GM12878 (cell line): Measurements from ENCODE around the gene FOXK2. TPM values are rescaled to one million over a fixed set of nuclear protein-coding genes. Genes with fewer than 3 reads are reported as not detected.

Experiments
- ATAC-seq: fragments of 200-7000 bp; cut with Tn5 transposase; 3 replicates; pipeline ENCODE4 v1.9.1; 2020; ENCODE audit warnings: mild to moderate bottlenecking, moderate library complexity
- BruUV-seq: library from RNA; stranded (reverse); fragments of 400-500 nt; replicated peaks from 2 replicates; lab custom pipeline; 2021; lab: Mats Ljungman, UMichigan
- CTCF ChIA-PET: fragments of 300-600 bp; sonication (Branson Sonifier 250); formaldehyde crosslinking; extraction: SDS; loops from one replicate; lab custom pipeline; 2021; ENCODE audit warnings: inconsistent platforms; lab: Yijun Ruan, JAX
- POLR2A ChIA-PET: fragments of 350-600 bp; formaldehyde crosslinking; extraction: SDS; loops from one replicate; lab custom pipeline; 2021; ENCODE audit warnings: inconsistent platforms; lab: Charles Lee
- RAD21 ChIA-PET: fragments of 300-600 bp; sonication (Branson Sonifier 250); formaldehyde crosslinking; loops from one replicate; lab custom pipeline; 2023; ENCODE audit warnings: antibody characterized with exemption; ENCODE audit not compliant: unreplicated experiment; lab: Charles Lee
- SMC1A ChIA-PET: fragments of 300-600 bp; sonication (Branson Sonifier 250); formaldehyde crosslinking; loops from one replicate; lab custom pipeline; 2023; ENCODE audit not compliant: unreplicated experiment, uncharacterized antibody; lab: Charles Lee
- DNase-seq: peaks from one replicate; pipeline ENCODE4 v3.0.0-alpha.2; 2011; ENCODE audit warnings: low read depth, low spot score
- FAIRE-seq: peaks from 3 replicates; lab custom pipeline; 2011; peaks lifted over from hg19 to GRCh38; lab: Jason Lieb, UNC
- H2AFZ ChIP-seq: 2 replicates; pipeline ENCODE4 v1.6.0; 2011; ENCODE audit warnings: low read depth, low read length, control low read depth; ENCODE audit not compliant: control insufficient read depth
- H3K27ac ChIP-seq: 2 replicates; pipeline ENCODE4 v1.5.1; 2011; ENCODE audit warnings: control low read depth; ENCODE audit not compliant: control insufficient read depth, insufficient read depth
- H3K27me3 ChIP-seq, 2 experiments: replicated peaks in 1 of 2; 2 replicates each; pipeline versions ENCODE4 v1.6.0 to v1.6.1; 2011; ENCODE audit warnings: low read length in 1 of 2; ENCODE audit not compliant: control insufficient read depth in 2 of 2, insufficient read depth in 2 of 2
- H3K36me3 ChIP-seq, 2 experiments: 2 replicates each; pipeline ENCODE4 v1.5.1; 2011; ENCODE audit warnings: low read length in 1 of 2; ENCODE audit not compliant: control insufficient read depth in 2 of 2, insufficient read depth in 2 of 2
- H3K4me1 ChIP-seq: 2 replicates; pipeline ENCODE4 v1.6.1; 2011; ENCODE audit warnings: mild to moderate bottlenecking, low read length, moderate library complexity, mixed read lengths; ENCODE audit not compliant: control insufficient read depth, insufficient read depth
- H3K4me2 ChIP-seq: 2 replicates; pipeline ENCODE4 v1.6.0; 2011; ENCODE audit warnings: control low read depth; ENCODE audit not compliant: control insufficient read depth, insufficient read depth
- H3K4me3 ChIP-seq: fragments of 200-600 bp; sonication (generic); 2 replicates; pipeline ENCODE4 v1.5.1; 2016
- H3K79me2 ChIP-seq: 2 replicates; pipeline ENCODE4 v1.6.0; 2011; ENCODE audit warnings: low read length; ENCODE audit not compliant: control insufficient read depth, insufficient read depth
- H3K9ac ChIP-seq: 2 replicates; pipeline ENCODE4 v1.8.0; 2011; ENCODE audit warnings: low read length, control low read depth, mixed read lengths; ENCODE audit not compliant: control insufficient read depth, insufficient read depth
- H3K9me3 ChIP-seq: replicated peaks from 3 replicates; pipeline ENCODE4 v1.5.1; 2011; ENCODE audit warnings: mild to moderate bottlenecking, low read length; ENCODE audit not compliant: control insufficient read depth, insufficient read depth
- H4K20me1 ChIP-seq: 2 replicates; pipeline ENCODE4 v1.6.0; 2011; ENCODE audit not compliant: control insufficient read depth, insufficient read depth
- ASH2L ChIP-seq: fragments of 300-600, 200-600 bp; sonication (generic); IDR thresholded peaks from 2 replicates; pipeline ENCODE4 v1.6.1; 2017; ENCODE audit warnings: low read depth, mild to moderate bottlenecking, borderline replicate concordance
- BRCA1 ChIP-seq: IDR thresholded peaks from 2 replicates; pipeline ENCODE4 v1.6.1; 2011; ENCODE audit warnings: low read depth, low read length, improper control_type of control experiment
- EED ChIP-seq: sonication (generic); IDR thresholded peaks from 2 replicates; pipeline ENCODE4 v1.6.1; 2016; ENCODE audit warnings: antibody characterized with exemption, low read depth
- MYB ChIP-seq: fragments of 150-350 bp; IDR thresholded peaks from 2 replicates; pipeline ENCODE4 v1.6.1; 2014; ENCODE audit warnings: mild to moderate bottlenecking, low read depth, low read length, borderline replicate concordance
- NR2F1 ChIP-seq: fragments of 450-650 bp; conservative IDR thresholded peaks from 2 replicates; pipeline ENCODE4 v1.6.1; 2017; ENCODE audit warnings: mild to moderate bottlenecking
- POLR2A ChIP-seq: IDR thresholded peaks from 2 replicates; pipeline ENCODE4 v1.6.1; 2011; ENCODE audit warnings: low read depth, mild to moderate bottlenecking, low read length
- RBBP5 ChIP-seq: fragments of 200-600 bp; sonication (generic); conservative IDR thresholded peaks from 2 replicates; pipeline ENCODE4 v1.6.1; 2016
- RCOR1 ChIP-seq: conservative IDR thresholded peaks from 2 replicates; pipeline ENCODE4 v1.6.1; 2012; ENCODE audit warnings: low read depth, low read length, improper control_type of control experiment
- SRF ChIP-seq, 2 experiments: IDR thresholded peaks; 2 replicates each; pipeline ENCODE4 v1.6.1; 2011; ENCODE audit warnings: low read depth in 2 of 2, low read length in 2 of 2, mild to moderate bottlenecking in 1 of 2, moderate library complexity in 1 of 2
- SUPT20H ChIP-seq: IDR thresholded peaks from 2 replicates; pipeline ENCODE4 v1.6.1; 2011; ENCODE audit warnings: low read depth, mild to moderate bottlenecking, low read length, moderate library complexity, borderline replicate concordance; ENCODE audit not compliant: control insufficient read depth
- WGBS: methylation state at CpG from one replicate; pipeline ENCODE4 v1.1.6; 2016; ENCODE audit warnings: low lambda C conversion rate; ENCODE audit not compliant: insufficient replicate concordance, insufficient coverage; ENCODE audit errors: missing lambda C conversion rate; 5-methylcytosine and 5-hydroxymethylcytosine counted together
- in situ Hi-C: fragments of 300-500 bp; cut with MboI; formaldehyde crosslinking; loops from 9 replicates; pipeline ENCODE4 v1.14.3; 2018; ENCODE audit warnings: mixed read lengths
- intact Hi-C: fragments of 100-400 bp; cut with micrococcal nuclease; formaldehyde crosslinking; loops from one replicate; pipeline ENCODE4 v1.14.2; 2022; ENCODE audit not compliant: unreplicated experiment
- polyA plus RNA-seq, 11 experiments: library from polyadenylated mRNA; depleted of rRNA in 4 of 11; unstranded in 6 of 11; stranded (reverse) in 5 of 11; fragments of >200 nt; fragmentation: Nextera tagmentation in 4 of 11; fragmentation: Illumina TruSeq in 1 of 11; extraction: Ambion mirVana in 4 of 11; extraction: Trizol in 1 of 11; gene quantifications; 1 replicate in 1 of 11; 2 replicates in 10 of 11; pipeline versions ENCODE4 v1.2.1 to v1.2.3, GENCODE V29; 2011 to 2016; ENCODE audit warnings: inconsistent platforms in 2 of 11, missing spikeins in 2 of 11, low read depth in 1 of 11
- total RNA-seq, 4 experiments: library from RNA; depleted of rRNA in 3 of 4; stranded (reverse); fragments of >200 nt in 3 of 4; fragmentation: Illumina TruSeq in 1 of 4; extraction: Trizol in 1 of 4; gene quantifications; 2 replicates each; pipeline versions ENCODE4 v1.2.1 to v1.2.3, GENCODE V29; 2013 to 2021
- TF ChIP-seq, protein P1 (sequence below): IDR thresholded peaks from 2 replicates; pipeline ENCODE4 v1.6.1; 2011; ENCODE audit warnings: mild to moderate bottlenecking, low read depth, low read length, moderate library complexity; ENCODE audit not compliant: insufficient replicate concordance
- TF ChIP-seq, protein P2 (sequence below): fragments of 150-350 bp; IDR thresholded peaks from 2 replicates; pipeline ENCODE4 v1.6.1; 2016; ENCODE audit warnings: low read depth, low read length
- TF ChIP-seq, protein P3 (sequence below): fragments of 450-650 bp; IDR thresholded peaks from 2 replicates; pipeline ENCODE4 v1.6.1; 2017; ENCODE audit warnings: mild to moderate bottlenecking, moderate library complexity
- TF ChIP-seq, protein P4 (sequence below): fragments of 450-650 bp; IDR thresholded peaks from 2 replicates; pipeline ENCODE4 v1.6.1; 2014; ENCODE audit warnings: mild to moderate bottlenecking

FOXK2 gene
- total and polyA plus RNA-seq, 10 of the 15 experiments (the other 5 are each of a cell fraction or from before 2014, with no cell fraction given) = 2.4 to 56.8 (median 34.4) TPM

DNA sequence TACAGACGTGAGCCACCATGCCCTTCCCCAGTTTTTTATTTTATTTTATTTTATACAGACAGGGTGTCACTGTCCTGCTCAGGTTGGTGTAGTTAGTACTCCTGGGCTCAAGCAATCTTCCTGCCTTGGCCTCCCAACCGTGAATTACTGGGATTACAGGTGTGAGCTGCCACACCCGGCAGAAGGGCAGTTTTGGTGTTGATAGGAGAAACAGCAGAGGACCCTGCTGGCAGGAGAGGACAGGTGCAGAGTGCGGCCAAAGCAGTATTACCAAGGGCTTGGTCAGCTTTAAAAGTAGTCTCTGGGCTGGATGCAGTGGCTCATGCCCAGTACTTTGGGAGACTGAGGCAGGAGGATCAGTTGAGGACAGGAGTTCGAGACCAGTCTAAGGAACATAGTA is 22.9 kb downstream of the FOXK2 start:
- no peak for FAIRE-seq
- Histone ChIP-seq H3K4me2 (no peak overlapping the region), H3K4me3 (no peak overlapping the region), H3K9ac (no peak overlapping the region), H3K9me3 (no peaks in the 10 kb centered on the region), H3K36me3 (no peaks in the 10 kb centered on the region; a peak in 1 of 4 replicates), H2AFZ (no peak overlapping the region), H3K79me2 (peaks cover 87% of the 10 kb centered on the region), H3K4me1 (peaks cover 33% of the 10 kb centered on the region)
- ATAC-seq = no peak
- POLR2A ChIA-PET = interaction anchor here (0.7 kb wide), 1 partner anchor 138 kb away, joined by 6 read pairs; no protein-coding TSS in a partner anchor
- RAD21 ChIA-PET = interaction anchor here (1.0 kb wide), 1 partner anchor 12 kb away, joined by 3 read pairs; no protein-coding TSS in a partner anchor
- in situ Hi-C loops (no loop called here), intact Hi-C loops (no loop called here)
- CTCF ChIA-PET = interaction anchor here (1.1 to 1.4 kb wide), 3 partner anchors 9 to 36 kb away, joined by 3 to 6 read pairs (median 5); no protein-coding TSS in a partner anchor
- TF ChIP-seq, protein P1, sequence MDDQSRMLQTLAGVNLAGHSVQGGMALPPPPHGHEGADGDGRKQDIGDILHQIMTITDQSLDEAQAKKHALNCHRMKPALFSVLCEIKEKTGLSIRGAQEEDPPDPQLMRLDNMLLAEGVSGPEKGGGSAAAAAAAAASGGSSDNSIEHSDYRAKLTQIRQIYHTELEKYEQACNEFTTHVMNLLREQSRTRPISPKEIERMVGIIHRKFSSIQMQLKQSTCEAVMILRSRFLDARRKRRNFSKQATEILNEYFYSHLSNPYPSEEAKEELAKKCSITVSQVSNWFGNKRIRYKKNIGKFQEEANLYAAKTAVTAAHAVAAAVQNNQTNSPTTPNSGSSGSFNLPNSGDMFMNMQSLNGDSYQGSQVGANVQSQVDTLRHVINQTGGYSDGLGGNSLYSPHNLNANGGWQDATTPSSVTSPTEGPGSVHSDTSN = no peak
- no peak for TF ChIP-seq EED
- no peak for TF ChIP-seq MYB
- no peak for TF ChIP-seq ASH2L
- no peak for TF ChIP-seq SRF (IDR thresholded peaks at IDR 0.05; ENCODE audit: low read depth in 2 of 2, low read length in 2 of 2)
- no peak for TF ChIP-seq RCOR1
- TF ChIP-seq NR2F1 = no peak
- no peak for TF ChIP-seq SUPT20H
- TF ChIP-seq, protein P2, sequence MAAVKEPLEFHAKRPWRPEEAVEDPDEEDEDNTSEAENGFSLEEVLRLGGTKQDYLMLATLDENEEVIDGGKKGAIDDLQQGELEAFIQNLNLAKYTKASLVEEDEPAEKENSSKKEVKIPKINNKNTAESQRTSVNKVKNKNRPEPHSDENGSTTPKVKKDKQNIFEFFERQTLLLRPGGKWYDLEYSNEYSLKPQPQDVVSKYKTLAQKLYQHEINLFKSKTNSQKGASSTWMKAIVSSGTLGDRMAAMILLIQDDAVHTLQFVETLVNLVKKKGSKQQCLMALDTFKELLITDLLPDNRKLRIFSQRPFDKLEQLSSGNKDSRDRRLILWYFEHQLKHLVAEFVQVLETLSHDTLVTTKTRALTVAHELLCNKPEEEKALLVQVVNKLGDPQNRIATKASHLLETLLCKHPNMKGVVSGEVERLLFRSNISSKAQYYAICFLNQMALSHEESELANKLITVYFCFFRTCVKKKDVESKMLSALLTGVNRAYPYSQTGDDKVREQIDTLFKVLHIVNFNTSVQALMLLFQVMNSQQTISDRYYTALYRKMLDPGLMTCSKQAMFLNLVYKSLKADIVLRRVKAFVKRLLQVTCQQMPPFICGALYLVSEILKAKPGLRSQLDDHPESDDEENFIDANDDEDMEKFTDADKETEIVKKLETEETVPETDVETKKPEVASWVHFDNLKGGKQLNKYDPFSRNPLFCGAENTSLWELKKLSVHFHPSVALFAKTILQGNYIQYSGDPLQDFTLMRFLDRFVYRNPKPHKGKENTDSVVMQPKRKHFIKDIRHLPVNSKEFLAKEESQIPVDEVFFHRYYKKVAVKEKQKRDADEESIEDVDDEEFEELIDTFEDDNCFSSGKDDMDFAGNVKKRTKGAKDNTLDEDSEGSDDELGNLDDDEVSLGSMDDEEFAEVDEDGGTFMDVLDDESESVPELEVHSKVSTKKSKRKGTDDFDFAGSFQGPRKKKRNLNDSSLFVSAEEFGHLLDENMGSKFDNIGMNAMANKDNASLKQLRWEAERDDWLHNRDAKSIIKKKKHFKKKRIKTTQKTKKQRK = no peak
- TF ChIP-seq, protein P3, sequence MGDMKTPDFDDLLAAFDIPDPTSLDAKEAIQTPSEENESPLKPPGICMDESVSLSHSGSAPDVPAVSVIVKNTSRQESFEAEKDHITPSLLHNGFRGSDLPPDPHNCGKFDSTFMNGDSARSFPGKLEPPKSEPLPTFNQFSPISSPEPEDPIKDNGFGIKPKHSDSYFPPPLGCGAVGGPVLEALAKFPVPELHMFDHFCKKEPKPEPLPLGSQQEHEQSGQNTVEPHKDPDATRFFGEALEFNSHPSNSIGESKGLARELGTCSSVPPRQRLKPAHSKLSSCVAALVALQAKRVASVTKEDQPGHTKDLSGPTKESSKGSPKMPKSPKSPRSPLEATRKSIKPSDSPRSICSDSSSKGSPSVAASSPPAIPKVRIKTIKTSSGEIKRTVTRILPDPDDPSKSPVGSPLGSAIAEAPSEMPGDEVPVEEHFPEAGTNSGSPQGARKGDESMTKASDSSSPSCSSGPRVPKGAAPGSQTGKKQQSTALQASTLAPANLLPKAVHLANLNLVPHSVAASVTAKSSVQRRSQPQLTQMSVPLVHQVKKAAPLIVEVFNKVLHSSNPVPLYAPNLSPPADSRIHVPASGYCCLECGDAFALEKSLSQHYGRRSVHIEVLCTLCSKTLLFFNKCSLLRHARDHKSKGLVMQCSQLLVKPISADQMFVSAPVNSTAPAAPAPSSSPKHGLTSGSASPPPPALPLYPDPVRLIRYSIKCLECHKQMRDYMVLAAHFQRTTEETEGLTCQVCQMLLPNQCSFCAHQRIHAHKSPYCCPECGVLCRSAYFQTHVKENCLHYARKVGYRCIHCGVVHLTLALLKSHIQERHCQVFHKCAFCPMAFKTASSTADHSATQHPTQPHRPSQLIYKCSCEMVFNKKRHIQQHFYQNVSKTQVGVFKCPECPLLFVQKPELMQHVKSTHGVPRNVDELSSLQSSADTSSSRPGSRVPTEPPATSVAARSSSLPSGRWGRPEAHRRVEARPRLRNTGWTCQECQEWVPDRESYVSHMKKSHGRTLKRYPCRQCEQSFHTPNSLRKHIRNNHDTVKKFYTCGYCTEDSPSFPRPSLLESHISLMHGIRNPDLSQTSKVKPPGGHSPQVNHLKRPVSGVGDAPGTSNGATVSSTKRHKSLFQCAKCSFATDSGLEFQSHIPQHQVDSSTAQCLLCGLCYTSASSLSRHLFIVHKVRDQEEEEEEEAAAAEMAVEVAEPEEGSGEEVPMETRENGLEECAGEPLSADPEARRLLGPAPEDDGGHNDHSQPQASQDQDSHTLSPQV = no peak
- TF ChIP-seq POLR2A = no peak
- no peak for TF ChIP-seq RBBP5
- TF ChIP-seq, protein P4, sequence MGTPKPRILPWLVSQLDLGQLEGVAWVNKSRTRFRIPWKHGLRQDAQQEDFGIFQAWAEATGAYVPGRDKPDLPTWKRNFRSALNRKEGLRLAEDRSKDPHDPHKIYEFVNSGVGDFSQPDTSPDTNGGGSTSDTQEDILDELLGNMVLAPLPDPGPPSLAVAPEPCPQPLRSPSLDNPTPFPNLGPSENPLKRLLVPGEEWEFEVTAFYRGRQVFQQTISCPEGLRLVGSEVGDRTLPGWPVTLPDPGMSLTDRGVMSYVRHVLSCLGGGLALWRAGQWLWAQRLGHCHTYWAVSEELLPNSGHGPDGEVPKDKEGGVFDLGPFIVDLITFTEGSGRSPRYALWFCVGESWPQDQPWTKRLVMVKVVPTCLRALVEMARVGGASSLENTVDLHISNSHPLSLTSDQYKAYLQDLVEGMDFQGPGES = no peak
- TF ChIP-seq BRCA1 = no peak
- TF ChIP-seq, all 136 proteins: peak for 0
- no TSS peak for BruUV-seq
- 95% methylated on average over 5 of the region's 5 CpGs for WGBS
- SMC1A ChIA-PET = interaction anchor here (1.0 kb wide), 1 partner anchor 21 kb away, joined by 3 read pairs; no protein-coding TSS in a partner anchor
- no peak for DNase-seq
- H4K20me1 ChIP-seq = no peaks in the 10 kb centered on the region
- H3K27me3 ChIP-seq = no peaks in the 10 kb centered on the region
- H3K27ac ChIP-seq = no peak overlapping the region
